Loucy (cell line): Measurements from ENCODE around the gene HACD4.

Experiments used
- H2AFZ ChIP-seq: fragments of 200-600 bp; sonication (generic); 2 replicates; pipeline ENCODE4 v1.6.0; 2016; ENCODE audit warnings: antibody characterized with exemption, mild to moderate bottlenecking, low read length, moderate library complexity
- H3F3A ChIP-seq: fragments of 200-600 bp; 2 replicates; pipeline ENCODE4 v1.6.0; 2016; ENCODE audit warnings: antibody characterized with exemption, low read depth, mild to moderate bottlenecking
- H3K27me3 ChIP-seq: fragments of 200-600 bp; sonication (generic); 2 replicates; pipeline ENCODE4 v1.6.1; 2014; ENCODE audit warnings: low read length, mild to moderate bottlenecking; ENCODE audit not compliant: insufficient read depth, poor library complexity, severe bottlenecking
- H3K36me3 ChIP-seq: fragments of 200-600 bp; sonication (generic); 2 replicates; pipeline ENCODE4 v1.6.1; 2016; ENCODE audit warnings: low read length; ENCODE audit not compliant: insufficient read depth
- H3K4me1 ChIP-seq: fragments of 200-600 bp; sonication (generic); 2 replicates; pipeline ENCODE4 v1.5.1; 2014; ENCODE audit warnings: low read length, mild to moderate bottlenecking; ENCODE audit not compliant: insufficient read depth, poor library complexity, severe bottlenecking
- H3K4me2 ChIP-seq: fragments of 200-600 bp; sonication (generic); 2 replicates; pipeline ENCODE4 v1.6.0; 2014; ENCODE audit warnings: antibody characterized with exemption, low read length, low read depth, mild to moderate bottlenecking; ENCODE audit not compliant: poor library complexity, severe bottlenecking
- H3K4me3 ChIP-seq: fragments of 200-600 bp; sonication (generic); 2 replicates; pipeline ENCODE4 v1.5.1; 2014; ENCODE audit warnings: low read length, mild to moderate bottlenecking, mixed read lengths; ENCODE audit not compliant: poor library complexity, severe bottlenecking
- H3K79me2 ChIP-seq: fragments of 200-600 bp; sonication (generic); 2 replicates; pipeline ENCODE4 v1.6.1; 2014; ENCODE audit warnings: low read length; ENCODE audit not compliant: insufficient read depth
- H3K9ac ChIP-seq: fragments of 200-600 bp; sonication (generic); 2 replicates; pipeline ENCODE4 v1.6.0; 2014; ENCODE audit warnings: mild to moderate bottlenecking, low read depth, low read length, moderate library complexity; ENCODE audit not compliant: poor library complexity, severe bottlenecking
- H3K9me2 ChIP-seq: fragments of 200-600 bp; sonication (generic); replicated peaks from 2 replicates; pipeline ENCODE4 v1.6.1; 2016; ENCODE audit warnings: low read depth, low read length, mixed read lengths
- H3K9me3 ChIP-seq: fragments of 200-600 bp; sonication (generic); 2 replicates; pipeline ENCODE4 v1.6.1; 2014; ENCODE audit warnings: mild to moderate bottlenecking, antibody characterized with exemption, low read length, low read depth; ENCODE audit not compliant: insufficient read depth
- H4K20me1 ChIP-seq: fragments of 200-600 bp; sonication (generic); 2 replicates; pipeline ENCODE4 v1.6.0; 2014; ENCODE audit warnings: antibody characterized with exemption, low read length, mild to moderate bottlenecking; ENCODE audit not compliant: insufficient read depth, poor library complexity, severe bottlenecking
- EZH2phosphoT487 ChIP-seq: fragments of 200-600 bp; IDR thresholded peaks from 2 replicates; pipeline ENCODE4 v1.6.1; 2018; ENCODE audit warnings: antibody characterized with exemption, mild to moderate bottlenecking, moderate library complexity, borderline replicate concordance
- TF ChIP-seq, protein P1 (sequence below): fragments of 200-600 bp; sonication (generic); conservative IDR thresholded peaks from 2 replicates; pipeline ENCODE4 v1.5.1; 2014; ENCODE audit warnings: mild to moderate bottlenecking, antibody characterized with exemption, low read length

The HACD4 gene

DNA sequence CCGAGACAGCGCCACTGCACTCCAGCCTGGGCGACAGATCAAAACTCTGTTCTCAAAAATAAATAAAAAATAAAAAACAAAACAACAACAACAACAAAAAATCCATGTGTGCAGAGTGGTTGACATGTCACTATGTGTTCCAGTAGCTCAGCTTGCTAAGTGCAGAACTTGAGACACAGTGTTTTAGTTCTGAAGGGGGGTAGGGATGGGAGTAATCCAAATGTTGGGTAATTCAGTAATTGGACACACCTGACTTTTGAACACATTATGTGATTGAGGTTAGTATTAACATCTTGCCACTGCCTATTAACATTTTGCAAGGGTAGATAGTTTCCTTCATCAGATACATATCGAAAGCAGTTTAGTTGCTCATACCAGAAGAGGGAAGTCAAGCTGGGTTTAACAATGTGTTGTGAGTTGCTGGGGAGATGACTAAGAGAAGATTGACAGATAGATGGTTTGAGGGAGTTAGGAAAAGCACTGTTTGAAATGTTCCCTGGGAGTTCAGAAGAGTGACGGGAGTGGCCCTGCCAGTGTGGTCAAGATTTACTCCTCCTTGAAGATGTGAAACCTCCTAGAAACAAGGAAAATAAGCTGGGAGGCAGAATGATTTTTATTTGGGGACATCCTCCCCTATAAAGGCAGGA is 928 bp downstream of the HACD4 start:
- no peak overlapping the region for H3K9ac ChIP-seq
- no peaks in the 10 kb centered on the region for H3K36me3 ChIP-seq
- H3K9me3 ChIP-seq = no peaks in the 10 kb centered on the region
- no peaks in the 10 kb centered on the region for H3K79me2 ChIP-seq
- no peak overlapping the region for H2AFZ ChIP-seq
- peaks cover 12% of the 10 kb centered on the region for H3K4me1 ChIP-seq
- H3K27me3 ChIP-seq = no peaks in the 10 kb centered on the region
- no peak overlapping the region for H3K4me2 ChIP-seq
- no peaks in the 10 kb centered on the region for H4K20me1 ChIP-seq
- no peak for TF ChIP-seq EZH2phosphoT487
- TF ChIP-seq, protein P1, sequence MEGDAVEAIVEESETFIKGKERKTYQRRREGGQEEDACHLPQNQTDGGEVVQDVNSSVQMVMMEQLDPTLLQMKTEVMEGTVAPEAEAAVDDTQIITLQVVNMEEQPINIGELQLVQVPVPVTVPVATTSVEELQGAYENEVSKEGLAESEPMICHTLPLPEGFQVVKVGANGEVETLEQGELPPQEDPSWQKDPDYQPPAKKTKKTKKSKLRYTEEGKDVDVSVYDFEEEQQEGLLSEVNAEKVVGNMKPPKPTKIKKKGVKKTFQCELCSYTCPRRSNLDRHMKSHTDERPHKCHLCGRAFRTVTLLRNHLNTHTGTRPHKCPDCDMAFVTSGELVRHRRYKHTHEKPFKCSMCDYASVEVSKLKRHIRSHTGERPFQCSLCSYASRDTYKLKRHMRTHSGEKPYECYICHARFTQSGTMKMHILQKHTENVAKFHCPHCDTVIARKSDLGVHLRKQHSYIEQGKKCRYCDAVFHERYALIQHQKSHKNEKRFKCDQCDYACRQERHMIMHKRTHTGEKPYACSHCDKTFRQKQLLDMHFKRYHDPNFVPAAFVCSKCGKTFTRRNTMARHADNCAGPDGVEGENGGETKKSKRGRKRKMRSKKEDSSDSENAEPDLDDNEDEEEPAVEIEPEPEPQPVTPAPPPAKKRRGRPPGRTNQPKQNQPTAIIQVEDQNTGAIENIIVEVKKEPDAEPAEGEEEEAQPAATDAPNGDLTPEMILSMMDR = no peak
- H3F3A ChIP-seq = no peaks in the 10 kb centered on the region
- peak overlapping the region; percentile 21 for H3K4me3 ChIP-seq
- no peaks in the 10 kb centered on the region for H3K9me2 ChIP-seq

DNA sequence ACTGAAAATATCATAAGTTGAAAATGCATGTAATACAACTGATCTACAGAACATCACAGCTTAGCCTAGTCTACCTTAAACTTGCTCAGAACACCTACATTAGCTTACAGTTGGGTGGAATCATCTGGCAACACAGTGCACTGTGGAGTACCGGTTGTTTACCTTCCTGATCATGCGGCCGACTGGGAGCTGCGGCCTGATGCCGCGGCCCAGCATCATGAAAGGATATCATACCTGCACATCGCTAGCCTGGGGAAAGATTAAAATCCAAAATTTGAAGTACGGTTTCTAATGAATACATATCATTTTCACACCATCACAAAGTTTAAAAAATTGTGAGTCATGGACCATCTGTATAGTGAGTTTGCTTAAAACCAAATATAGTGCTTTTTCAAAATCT is 1.8 kb downstream of the HACD4 start:
- Histone ChIP-seq H3K4me2 (no peak overlapping the region), H3K4me3 (no peak overlapping the region)

GRCh38 chr9:21028466-21028865 is 3.0 kb downstream of the HACD4 start:
- TF ChIP-seq EZH2phosphoT487 = no peak
- TF ChIP-seq, protein P1 = no peak
- H4K20me1 ChIP-seq = no peaks in the 10 kb centered on the region
- H3K36me3 ChIP-seq = no peaks in the 10 kb centered on the region
- H3K9me3 ChIP-seq = no peaks in the 10 kb centered on the region
- peaks cover 15% of the 10 kb centered on the region for H3K4me1 ChIP-seq
- no peak overlapping the region for H3K4me2 ChIP-seq
- no peak overlapping the region for H3K9ac ChIP-seq
- H3K4me3 ChIP-seq = no peak overlapping the region
- no peak overlapping the region for H2AFZ ChIP-seq
- H3F3A ChIP-seq = peaks cover 4% of the 10 kb centered on the region; the same call in 1 of the 2 replicates
- no peaks in the 10 kb centered on the region for H3K27me3 ChIP-seq
- H3K79me2 ChIP-seq = no peaks in the 10 kb centered on the region
- no peaks in the 10 kb centered on the region for H3K9me2 ChIP-seq

More for the DNA sequence above, 1.8 kb downstream of the HACD4 start:
- no peaks in the 10 kb centered on the region for H3K27me3 ChIP-seq
- H3K9me3 ChIP-seq = no peaks in the 10 kb centered on the region
- H3K4me1 ChIP-seq = peaks cover 12% of the 10 kb centered on the region
- H3K9me2 ChIP-seq = no peaks in the 10 kb centered on the region
- TF ChIP-seq, protein P1 = no peak
- no peak for TF ChIP-seq EZH2phosphoT487
- H3K79me2 ChIP-seq = no peaks in the 10 kb centered on the region
- no peaks in the 10 kb centered on the region for H4K20me1 ChIP-seq
- no peak overlapping the region for H3K9ac ChIP-seq
- H2AFZ ChIP-seq = no peak overlapping the region
- H3K36me3 ChIP-seq = no peaks in the 10 kb centered on the region
- H3F3A ChIP-seq = no peaks in the 10 kb centered on the region
